ENCODE results near the gene AOPEP.

The AOPEP gene

DNA sequence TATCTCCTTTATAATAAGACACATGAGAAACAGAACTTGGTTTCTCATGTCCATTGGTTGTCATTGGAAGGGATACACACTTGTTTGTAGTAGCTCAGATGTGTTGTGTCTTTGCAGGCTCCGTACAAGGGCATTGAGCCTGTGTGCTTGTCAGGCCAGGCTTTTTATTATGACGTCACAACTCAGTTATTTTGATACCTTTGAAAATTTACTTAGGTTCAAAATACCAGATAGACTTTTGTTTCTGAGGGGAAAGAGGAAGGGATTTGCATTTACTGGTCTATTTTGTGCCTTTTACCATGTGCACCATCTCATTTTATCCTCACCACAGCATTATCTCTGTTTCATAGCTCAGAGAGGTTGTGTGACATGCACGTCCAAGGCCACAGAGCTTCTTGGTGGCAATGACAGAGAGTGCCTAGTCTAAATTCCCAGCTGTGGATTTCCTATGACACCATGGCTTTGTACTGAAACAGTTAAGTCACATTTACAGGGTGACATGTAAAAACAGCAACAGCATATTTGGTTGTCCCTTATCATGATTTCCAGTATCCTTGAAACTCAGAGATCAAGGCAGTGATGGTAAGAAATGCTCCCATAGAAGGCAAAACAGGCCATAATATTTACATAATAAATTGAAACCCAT is 268.7 kb downstream of the AOPEP start:
- H3K27me3 ChIP-seq (ENCODE audit: control insufficient read depth, low read length), result 0 out of 2 replicates have a peak, but pooled peaks cover 3% of the 10 kb centered on the region
- 0 out of 2 replicates have a peak, but pooled peaks cover 5% of the 10 kb centered on the region for H4K20me1 ChIP-seq (ENCODE audit: control insufficient read depth, insufficient read depth, low read depth, low read length)
- H3K27ac ChIP-seq (ENCODE audit: low read depth, low read length), result no peak overlapping the region
- no peaks in the 10 kb centered on the region for H3K4me1 ChIP-seq (ENCODE audit: control insufficient read depth, low read length)
- H3K9me3 ChIP-seq (ENCODE audit: control insufficient read depth, insufficient read depth, low read length), result no peaks in the 10 kb centered on the region
- H3F3A ChIP-seq (ENCODE audit: control insufficient read depth, insufficient read depth), result no peaks in the 10 kb centered on the region
- TF ChIP-seq, protein P1, sequence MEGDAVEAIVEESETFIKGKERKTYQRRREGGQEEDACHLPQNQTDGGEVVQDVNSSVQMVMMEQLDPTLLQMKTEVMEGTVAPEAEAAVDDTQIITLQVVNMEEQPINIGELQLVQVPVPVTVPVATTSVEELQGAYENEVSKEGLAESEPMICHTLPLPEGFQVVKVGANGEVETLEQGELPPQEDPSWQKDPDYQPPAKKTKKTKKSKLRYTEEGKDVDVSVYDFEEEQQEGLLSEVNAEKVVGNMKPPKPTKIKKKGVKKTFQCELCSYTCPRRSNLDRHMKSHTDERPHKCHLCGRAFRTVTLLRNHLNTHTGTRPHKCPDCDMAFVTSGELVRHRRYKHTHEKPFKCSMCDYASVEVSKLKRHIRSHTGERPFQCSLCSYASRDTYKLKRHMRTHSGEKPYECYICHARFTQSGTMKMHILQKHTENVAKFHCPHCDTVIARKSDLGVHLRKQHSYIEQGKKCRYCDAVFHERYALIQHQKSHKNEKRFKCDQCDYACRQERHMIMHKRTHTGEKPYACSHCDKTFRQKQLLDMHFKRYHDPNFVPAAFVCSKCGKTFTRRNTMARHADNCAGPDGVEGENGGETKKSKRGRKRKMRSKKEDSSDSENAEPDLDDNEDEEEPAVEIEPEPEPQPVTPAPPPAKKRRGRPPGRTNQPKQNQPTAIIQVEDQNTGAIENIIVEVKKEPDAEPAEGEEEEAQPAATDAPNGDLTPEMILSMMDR (IDR thresholded peaks at IDR 0.05; ENCODE audit: low read depth, low read length, poor library complexity, severe bottlenecking), result no peak
- TF ChIP-seq EZH2phosphoT487 (IDR thresholded peaks at IDR 0.05; ENCODE audit: borderline replicate concordance, low read length), result no peak
- no peak overlapping the region for H3K4me3 ChIP-seq (ENCODE audit: low read length)
- H3K4me2 ChIP-seq (ENCODE audit: low read length), result no peak overlapping the region
- no peaks in the 10 kb centered on the region for H3K9me2 ChIP-seq (replicated peaks; ENCODE audit: control insufficient read depth, low read length)
- no peaks in the 10 kb centered on the region for H3K79me2 ChIP-seq (ENCODE audit: control insufficient read depth, low read length)
- no peaks in the 10 kb centered on the region for H3K36me3 ChIP-seq (ENCODE audit: control insufficient read depth, low read length)

DNA sequence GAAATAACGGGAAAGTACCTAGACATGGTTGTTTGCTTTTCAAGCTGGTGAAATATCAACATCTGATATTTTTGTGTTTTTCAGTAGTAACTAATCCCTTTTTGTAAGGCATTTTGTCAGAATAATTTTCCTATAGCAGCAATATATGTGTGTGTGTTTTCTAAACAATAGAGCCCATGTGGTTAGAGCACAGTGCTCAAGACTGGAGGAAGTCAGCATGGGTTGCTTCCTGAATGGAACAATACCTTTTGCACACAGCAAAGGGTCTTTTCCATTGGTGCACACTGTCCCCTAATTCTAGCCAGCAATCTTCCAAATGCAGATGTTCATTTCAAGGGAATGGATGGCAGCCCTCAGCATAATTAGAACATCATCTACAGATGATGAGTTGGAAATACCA is 270.1 kb downstream of the AOPEP start:
- H3K27me3 ChIP-seq (ENCODE audit: control insufficient read depth, low read length), result peaks cover 7% of the 10 kb centered on the region
- no peaks in the 10 kb centered on the region for H3K4me1 ChIP-seq (ENCODE audit: control insufficient read depth, low read length)
- H3K4me2 ChIP-seq (ENCODE audit: low read length), result no peak overlapping the region
- no peak overlapping the region for H3K4me3 ChIP-seq (ENCODE audit: low read length)
- H3K36me3 ChIP-seq (ENCODE audit: control insufficient read depth, low read length), result no peaks in the 10 kb centered on the region
- H3K27ac ChIP-seq (ENCODE audit: low read depth, low read length), result no peak overlapping the region
- no peak for TF ChIP-seq EZH2phosphoT487 (IDR thresholded peaks at IDR 0.05; ENCODE audit: borderline replicate concordance, low read length)
- TF ChIP-seq, protein P1 (IDR thresholded peaks at IDR 0.05; ENCODE audit: low read depth, low read length, poor library complexity, severe bottlenecking), result no peak
- H3F3A ChIP-seq (ENCODE audit: control insufficient read depth, insufficient read depth), result no peaks in the 10 kb centered on the region
- no peaks in the 10 kb centered on the region for H3K9me3 ChIP-seq (ENCODE audit: control insufficient read depth, insufficient read depth, low read length)
- 0 out of 2 replicates have a peak, but pooled peaks cover 5% of the 10 kb centered on the region for H4K20me1 ChIP-seq (ENCODE audit: control insufficient read depth, insufficient read depth, low read depth, low read length)
- no peaks in the 10 kb centered on the region for H3K79me2 ChIP-seq (ENCODE audit: control insufficient read depth, low read length)
- H3K9me2 ChIP-seq (replicated peaks; ENCODE audit: control insufficient read depth, low read length), result no peaks in the 10 kb centered on the region

DNA sequence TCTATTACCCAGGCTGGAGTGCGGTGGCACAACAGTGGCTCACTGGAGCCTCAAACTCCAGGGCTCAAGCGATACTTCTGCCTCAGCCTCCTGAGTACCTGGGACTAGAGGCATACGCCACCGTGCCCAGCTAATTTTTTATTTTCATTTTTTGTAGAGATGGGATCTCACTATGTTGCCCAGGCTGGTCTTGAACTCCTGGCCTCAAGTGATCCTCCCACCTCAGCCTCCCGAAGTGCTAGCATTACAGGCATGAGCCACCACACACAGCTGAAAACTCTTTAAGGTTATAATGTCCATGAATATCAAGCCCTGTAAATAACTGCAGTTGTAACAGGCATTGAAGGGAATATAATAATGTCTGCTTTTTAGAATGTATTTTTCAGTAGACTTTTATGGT is 271.2 kb downstream of the AOPEP start:
- Histone ChIP-seq H3F3A (ENCODE audit: control insufficient read depth, insufficient read depth) (no peaks in the 10 kb centered on the region), H4K20me1 (ENCODE audit: control insufficient read depth, insufficient read depth, low read depth, low read length) (0 out of 2 replicates have a peak, but pooled peaks cover 5% of the 10 kb centered on the region)

More for the DNA sequence above, 271.2 kb downstream of the AOPEP start:
- H3K27me3 ChIP-seq (ENCODE audit: control insufficient read depth, low read length), result peaks cover 14% of the 10 kb centered on the region
- no peaks in the 10 kb centered on the region for H3K4me1 ChIP-seq (ENCODE audit: control insufficient read depth, low read length)
- no peaks in the 10 kb centered on the region for H3K79me2 ChIP-seq (ENCODE audit: control insufficient read depth, low read length)
- no peak overlapping the region for H3K4me2 ChIP-seq (ENCODE audit: low read length)
- H3K9me2 ChIP-seq (replicated peaks; ENCODE audit: control insufficient read depth, low read length), result no peaks in the 10 kb centered on the region
- no peak overlapping the region for H3K27ac ChIP-seq (ENCODE audit: low read depth, low read length)
- no peaks in the 10 kb centered on the region for H3K36me3 ChIP-seq (ENCODE audit: control insufficient read depth, low read length)
- no peak overlapping the region for H3K4me3 ChIP-seq (ENCODE audit: low read length)
- TF ChIP-seq, protein P1 (IDR thresholded peaks at IDR 0.05; ENCODE audit: low read depth, low read length, poor library complexity, severe bottlenecking), result no peak
- TF ChIP-seq EZH2phosphoT487 (IDR thresholded peaks at IDR 0.05; ENCODE audit: borderline replicate concordance, low read length), result no peak
- no peaks in the 10 kb centered on the region for H3K9me3 ChIP-seq (ENCODE audit: control insufficient read depth, insufficient read depth, low read length)

All from DOHH2 (cell line).